Measurements from ENCODE around the gene HIGD2A.

The HIGD2A gene

DNA sequence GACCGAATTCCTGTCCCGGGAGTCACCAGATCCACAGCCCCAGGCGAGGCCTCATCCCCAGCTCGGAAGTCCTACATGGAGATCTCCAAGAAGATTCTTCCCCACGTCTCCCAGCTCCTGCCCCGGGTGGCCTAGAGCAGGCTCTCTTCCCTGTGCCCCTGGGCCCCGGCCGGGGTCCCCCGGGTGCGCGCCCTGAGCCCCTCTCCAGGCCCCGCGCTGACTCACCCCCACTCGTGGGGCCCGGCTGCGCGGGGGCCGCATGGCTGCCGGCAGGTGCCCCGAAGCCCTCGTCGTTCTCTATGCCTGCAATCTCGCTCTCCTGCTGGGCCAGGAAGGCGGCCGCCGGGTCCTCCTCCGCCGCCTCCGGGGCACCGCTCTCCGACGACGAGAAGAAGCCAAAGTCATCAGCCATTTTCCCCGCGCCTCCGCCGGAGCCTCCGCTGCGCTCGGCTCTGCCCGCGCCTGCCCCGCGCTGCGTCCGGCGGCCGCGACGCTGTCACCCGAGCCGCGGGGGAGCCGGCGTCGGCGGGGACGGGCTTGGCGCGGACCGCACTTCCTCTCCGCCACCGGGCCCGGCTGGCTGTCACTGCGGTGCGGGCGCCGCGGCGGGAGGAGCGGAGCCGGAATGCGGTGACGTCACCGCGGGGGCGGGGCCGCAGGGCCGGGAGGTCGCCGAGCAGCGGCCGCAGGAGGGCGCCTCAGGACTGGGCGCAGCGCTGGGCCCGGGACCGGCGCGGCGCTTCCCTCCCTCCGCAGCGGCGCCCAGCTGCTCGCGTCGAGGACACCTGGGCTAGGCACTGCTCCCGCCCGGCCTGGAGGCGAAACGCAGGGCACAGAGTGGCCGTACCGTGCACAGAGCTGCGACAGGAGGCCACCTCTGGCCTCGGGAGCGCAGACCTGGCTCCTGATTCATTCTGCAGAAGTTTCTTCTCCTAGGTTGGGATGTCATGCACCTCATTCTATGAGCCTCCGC lies 27.7 kb downstream of the HIGD2A start, which contains the start of gene CLTB:
Gene CLTB, minus strand, starts transcription at position 588 of the 973 bp plus-strand sequence. Its CDS starts 176 bp downstream, at position 412.
- DNase-seq, result peak; percentile 91

DNA sequence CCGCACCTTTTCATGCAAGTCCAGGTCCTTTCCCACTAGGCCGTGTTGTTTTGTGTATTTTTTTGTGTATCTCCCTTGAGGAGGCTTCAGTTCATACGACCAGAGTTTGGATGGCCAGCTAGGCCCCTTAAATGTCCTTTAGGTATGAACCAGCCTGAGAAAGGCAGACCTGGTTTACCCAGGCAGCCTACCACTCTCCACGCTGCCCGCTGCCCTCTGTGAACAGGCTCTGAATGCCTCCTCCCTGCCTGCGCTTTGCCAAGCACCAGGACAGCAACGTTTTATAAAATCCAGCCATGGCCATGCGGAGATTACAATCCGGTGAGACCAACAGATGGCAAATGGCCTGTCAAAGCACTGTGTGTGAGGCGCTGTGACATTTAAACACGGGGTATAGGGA lies 28.4 kb downstream of the HIGD2A start:
- no peak for DNase-seq

DNA sequence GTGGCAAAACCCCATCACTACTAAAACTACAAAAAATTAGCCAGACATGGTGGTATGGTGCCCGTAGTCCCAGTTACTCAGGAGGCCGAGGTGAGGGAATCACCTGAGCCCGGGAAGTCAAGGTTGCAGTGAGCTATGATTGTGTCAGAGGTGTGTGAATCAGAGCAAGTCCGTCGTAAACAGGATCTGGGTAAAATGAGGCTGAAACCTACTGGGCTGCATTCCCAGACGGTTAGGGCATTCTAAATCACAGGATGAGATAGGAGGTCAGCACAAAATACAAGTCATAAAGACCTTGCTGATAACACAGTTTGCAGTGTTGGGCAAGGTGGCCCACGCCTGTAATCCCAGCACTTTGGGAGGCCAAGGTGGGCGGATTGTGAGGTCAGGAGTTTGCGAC lies 29.7 kb downstream of the HIGD2A start:
- no peak for DNase-seq

DNA sequence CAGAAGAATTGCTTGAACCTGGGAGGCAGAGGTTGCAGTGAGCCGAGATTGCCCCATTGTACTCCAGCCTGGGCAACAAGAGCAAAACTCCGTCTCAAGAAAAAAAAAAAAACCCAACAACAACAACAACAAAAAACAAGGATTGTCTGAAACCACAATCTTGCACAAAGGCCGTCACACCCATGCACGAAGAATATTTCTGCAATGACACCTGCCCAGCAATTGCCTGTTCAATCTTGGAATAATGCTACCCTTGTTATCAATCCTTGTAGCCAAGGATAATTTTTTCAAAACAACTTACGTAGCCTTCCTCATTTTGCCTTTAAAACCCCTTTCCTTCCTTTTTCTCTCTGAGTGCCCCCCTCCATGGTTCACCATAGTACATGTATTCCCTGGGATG lies 31.5 kb downstream of the HIGD2A start:
- no peak for DNase-seq

DNA sequence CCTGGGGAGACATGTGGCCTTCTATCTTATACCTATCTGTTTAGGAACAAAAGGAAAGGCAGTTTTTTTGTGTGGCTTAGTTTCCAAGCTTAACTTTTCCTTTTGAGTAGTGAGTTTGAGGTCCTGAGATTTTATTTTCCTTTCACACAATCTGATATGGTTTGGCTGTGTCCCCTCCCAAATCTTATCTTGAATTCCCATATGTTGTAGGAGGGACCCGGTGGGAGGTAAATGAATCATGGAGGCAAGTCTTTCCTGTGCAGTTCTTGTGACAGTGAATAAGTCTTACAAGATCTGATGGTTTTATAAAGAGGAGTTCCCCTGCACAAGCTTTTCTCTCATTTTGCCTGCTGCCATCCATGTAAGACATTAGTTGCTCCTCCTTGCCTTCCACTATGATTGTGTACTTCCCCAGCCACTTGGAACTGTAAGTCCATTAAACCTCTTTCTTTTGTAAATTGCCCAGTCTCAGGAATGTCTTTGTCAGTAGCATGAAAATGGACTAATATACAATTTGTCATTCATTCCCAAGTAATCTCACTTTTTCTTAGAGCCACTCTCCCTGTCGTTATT lies 32.5 kb downstream of the HIGD2A start:
- DNase-seq, result no peak

DNA sequence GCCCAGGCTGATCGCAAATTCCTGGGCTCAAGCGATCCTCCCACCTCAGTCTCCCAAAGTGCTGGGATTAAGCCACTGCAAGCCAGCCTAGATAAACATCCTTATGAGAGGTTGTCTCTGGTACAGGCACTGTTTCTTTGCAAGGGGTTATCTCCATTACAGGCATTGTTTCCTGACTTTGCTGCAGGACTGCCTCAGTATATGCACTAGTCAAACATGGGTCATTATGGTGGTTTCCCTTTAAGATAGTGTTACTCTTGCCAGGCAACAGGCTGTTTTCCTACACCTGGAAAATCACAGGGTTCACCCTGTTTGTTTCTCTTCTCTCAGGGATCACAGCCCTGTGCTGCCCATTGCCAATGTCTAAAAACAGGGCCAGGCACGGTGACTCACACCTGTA lies 35.6 kb downstream of the HIGD2A start:
- DNase-seq, result no peak

DNA sequence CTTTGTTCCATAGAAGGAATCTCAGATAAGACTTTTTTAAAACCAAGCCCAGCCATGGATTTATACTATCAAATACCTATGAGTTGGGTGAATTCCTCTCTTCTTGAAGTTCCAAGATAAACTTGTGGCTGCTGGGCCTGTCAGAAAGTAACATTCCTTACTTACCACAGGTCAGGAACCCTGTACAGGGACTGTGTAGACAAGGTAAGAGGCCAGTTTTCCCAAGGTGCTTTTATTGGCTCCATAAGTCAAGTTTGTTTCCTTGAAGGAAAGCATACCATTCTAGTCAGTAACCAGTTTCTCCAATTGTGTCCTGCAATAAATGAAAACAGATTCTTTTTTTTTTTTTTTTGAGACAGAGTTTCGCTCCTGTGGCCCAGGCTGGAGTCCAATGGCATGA lies 36.6 kb downstream of the HIGD2A start:
- no peak for DNase-seq

DNA sequence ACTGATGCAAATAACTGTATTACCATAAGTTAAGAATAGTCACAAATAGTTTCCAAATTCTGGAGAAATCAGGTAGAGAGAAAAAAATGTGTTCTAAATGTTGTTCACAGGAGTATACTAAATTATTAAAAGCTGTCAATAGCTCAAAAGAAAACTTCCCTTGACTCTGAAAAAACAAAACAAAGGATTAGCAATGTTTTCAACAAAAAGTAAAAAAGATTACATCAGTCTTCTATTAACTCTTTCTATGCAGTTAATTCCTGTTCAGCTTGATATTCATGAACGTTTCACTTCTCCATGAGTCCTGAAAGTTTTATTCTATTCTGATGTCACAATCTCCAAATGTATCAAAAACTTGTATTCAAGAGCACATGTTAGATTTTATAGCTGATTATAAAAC lies 37.2 kb downstream of the HIGD2A start:
- DNase-seq, result no peak

DNA sequence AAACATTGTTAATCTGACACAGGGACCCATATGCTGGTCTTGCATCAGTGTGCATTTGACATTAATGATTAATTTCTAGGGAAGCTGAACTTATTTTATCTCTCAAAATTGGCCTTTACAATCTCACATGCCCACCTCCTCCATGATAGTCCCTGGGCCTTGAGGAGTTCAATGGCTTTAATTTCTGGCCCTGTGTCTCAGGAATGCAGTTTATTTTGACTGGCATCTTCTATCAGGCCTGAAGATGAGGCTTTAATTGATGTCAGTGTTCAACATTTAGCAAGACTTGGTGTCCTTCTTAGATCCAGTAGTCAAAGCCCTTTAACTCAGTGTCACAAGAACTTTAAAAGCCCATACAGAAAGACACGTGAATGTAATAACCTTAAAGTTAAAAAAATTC lies 38.3 kb downstream of the HIGD2A start:
- DNase-seq, result no peak

DNA sequence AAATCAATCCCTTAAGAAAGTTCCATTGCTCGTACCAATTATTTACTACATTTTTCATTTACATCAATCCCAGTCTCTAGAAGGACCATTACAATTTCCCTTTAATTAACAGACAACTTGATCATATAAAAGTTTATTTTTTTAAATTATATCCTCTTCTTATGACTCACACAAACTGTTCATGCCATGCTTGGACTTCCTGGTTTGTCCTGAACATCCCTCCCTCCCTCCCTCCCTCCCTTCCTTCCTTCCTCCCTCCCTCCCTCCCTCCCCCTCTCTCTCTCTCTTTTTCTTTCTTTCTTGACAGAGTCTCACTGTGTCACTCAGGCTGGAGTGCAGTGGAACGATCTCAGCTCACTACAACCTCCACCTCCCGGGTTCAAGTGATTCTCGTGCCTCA lies 39.4 kb downstream of the HIGD2A start:
- no peak for DNase-seq

DNA sequence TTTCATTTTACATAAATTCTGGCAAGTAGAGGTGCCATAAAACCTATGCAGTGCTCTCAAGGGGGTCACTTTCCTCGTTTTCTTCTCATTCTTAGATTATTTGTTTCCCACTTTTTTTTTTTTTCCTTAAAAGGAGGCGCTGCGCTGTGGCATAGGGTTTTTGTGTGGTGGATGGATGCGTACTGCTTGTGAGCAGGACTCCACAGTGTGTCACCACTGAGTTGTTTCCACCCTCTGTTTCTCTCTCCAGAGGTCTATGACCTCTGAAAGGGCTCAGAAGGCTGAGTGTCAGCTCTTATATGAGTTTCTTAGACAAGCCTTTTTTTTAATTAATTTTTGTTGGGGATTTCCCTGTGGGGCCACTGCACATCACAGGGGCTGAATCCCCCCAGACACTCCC lies 41.4 kb downstream of the HIGD2A start:
- no peak for DNase-seq

DNA sequence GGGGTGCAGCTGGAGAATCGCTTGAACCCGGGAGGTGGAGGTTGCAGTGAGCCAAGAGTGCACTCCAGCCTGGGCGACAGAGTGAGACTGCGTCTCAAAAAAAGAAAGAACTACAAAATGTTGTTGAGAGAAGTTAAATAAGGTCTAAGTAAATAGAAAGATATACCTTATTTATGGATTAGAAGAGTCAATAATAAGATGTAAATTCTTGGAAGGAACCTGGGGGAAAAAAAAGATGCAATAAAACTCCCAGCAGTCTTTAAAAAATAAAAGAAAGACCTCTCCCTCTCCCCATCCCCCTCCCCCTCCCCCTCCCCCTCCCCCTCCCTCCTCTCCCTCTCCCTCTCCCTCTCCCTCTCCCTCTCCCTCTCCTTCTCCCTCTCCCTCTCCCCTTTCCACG lies 44.2 kb downstream of the HIGD2A start:
- no peak for DNase-seq

DNA sequence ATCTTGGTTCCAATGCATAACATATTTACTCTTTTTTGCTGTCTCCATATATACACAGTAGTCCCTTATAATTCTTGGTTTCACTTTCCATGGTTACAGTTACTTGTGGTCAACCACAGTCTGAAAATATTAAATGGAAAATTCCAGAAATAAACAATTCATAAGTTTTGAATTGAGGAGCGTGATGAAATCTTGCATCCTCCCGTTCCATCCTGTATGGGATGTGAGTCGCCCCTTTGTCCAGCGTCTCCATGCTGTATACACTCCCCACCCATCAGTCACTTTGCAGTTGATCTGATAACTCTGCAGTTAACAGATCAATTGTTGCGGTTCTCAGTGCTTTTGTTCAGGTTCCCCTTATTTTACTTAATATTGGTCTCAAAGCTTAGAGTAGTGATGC lies 48.1 kb downstream of the HIGD2A start:
- no peak for DNase-seq

DNA sequence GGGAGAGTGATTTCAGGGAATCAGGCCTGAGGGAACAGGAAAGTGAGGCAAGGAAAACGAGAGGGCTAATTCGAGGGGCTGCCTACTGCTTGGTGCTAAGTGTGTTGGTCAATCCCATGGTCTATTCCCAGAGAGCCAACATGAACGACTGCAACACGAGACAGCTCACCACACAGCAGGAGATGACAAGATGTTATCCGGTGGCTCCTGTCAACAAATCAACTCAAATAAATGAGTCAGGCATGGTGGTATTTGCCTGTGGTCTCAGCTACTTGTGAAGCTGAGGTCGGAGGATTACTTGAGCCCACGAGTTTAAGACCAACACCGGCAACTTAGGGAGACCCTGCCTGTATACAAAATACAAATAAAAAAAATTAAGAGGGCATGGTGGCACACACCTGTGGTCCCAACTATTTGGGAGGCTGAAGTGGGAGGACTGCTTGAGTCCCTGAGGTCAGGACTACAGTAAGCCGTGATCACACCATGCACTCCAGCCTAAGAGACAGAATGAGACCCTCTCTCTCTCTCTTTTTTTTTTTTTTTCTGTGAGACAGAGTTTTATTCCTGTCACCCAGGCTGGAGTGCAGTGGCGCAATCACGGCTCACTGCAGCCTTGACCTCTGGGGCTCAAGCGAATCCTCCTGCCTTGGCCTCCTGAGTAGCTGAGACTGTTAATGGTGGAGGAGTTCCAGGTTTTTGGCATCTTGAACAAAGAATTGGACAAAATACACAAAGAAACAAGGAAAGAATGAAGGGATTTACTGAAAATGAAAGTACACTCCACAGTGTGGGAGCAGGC lies 50.6 kb downstream of the HIGD2A start:
- no peak for DNase-seq
